ENCODE measurements around the gene GFY.

- TF ChIP-seq, protein P1, sequence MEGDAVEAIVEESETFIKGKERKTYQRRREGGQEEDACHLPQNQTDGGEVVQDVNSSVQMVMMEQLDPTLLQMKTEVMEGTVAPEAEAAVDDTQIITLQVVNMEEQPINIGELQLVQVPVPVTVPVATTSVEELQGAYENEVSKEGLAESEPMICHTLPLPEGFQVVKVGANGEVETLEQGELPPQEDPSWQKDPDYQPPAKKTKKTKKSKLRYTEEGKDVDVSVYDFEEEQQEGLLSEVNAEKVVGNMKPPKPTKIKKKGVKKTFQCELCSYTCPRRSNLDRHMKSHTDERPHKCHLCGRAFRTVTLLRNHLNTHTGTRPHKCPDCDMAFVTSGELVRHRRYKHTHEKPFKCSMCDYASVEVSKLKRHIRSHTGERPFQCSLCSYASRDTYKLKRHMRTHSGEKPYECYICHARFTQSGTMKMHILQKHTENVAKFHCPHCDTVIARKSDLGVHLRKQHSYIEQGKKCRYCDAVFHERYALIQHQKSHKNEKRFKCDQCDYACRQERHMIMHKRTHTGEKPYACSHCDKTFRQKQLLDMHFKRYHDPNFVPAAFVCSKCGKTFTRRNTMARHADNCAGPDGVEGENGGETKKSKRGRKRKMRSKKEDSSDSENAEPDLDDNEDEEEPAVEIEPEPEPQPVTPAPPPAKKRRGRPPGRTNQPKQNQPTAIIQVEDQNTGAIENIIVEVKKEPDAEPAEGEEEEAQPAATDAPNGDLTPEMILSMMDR (IDR thresholded peaks at IDR 0.05; ENCODE audit: extremely low read depth in 1 of 2, insufficient read depth in 1 of 2, low read depth in 1 of 2, low read length in 2 of 2): no peak
- TF ChIP-seq POLR2A (IDR thresholded peaks at IDR 0.05; ENCODE audit: low read depth, low read length) (no peak), EZH2 (IDR thresholded peaks at IDR 0.05; ENCODE audit: borderline replicate concordance, low read depth, low read length, severe bottlenecking) (no peak), MAX (IDR thresholded peaks at IDR 0.05; ENCODE audit: insufficient read depth, insufficient read length) (no peak), FOS (IDR thresholded peaks at IDR 0.05; ENCODE audit: borderline replicate concordance, insufficient read depth, low read length) (no peak), JUN (IDR thresholded peaks at IDR 0.05; ENCODE audit: borderline replicate concordance, insufficient read depth, insufficient read length, low read depth) (no peak)
Observed at GRCh38 chr19:49468199-49468598, 43.0 kb downstream of the GFY start.

Measured in endothelial cell of umbilical vein (primary cell).